NT2/D1 (cell line): ENCODE measurements around the gene TLR5.
A peak's percentile ranks its signal among the peaks of the same experiment; 100 is the strongest.

Experiments
- DNase-seq: peaks from one replicate; pipeline ENCODE4 v3.0.0-alpha.2; 2011; ENCODE audit warnings: low read depth, low spot score
- H3K27me3 ChIP-seq: 2 replicates; pipeline ENCODE4 v1.6.0; 2011; ENCODE audit warnings: mild to moderate bottlenecking; ENCODE audit not compliant: insufficient read length, insufficient read depth
- H3K36me3 ChIP-seq: 2 replicates; pipeline ENCODE4 v1.6.1; 2011; ENCODE audit warnings: mild to moderate bottlenecking, low read length, mixed read lengths; ENCODE audit not compliant: insufficient read depth, insufficient read length
- H3K4me1 ChIP-seq: 2 replicates; pipeline ENCODE4 v1.5.1; 2011; ENCODE audit not compliant: insufficient read depth, insufficient read length
- H3K4me3 ChIP-seq: 2 replicates; pipeline ENCODE4 v1.5.1; 2011; ENCODE audit warnings: low read depth; ENCODE audit not compliant: insufficient read length
- H3K9ac ChIP-seq: 2 replicates; pipeline ENCODE4 v1.6.0; 2011; ENCODE audit warnings: low read depth; ENCODE audit not compliant: insufficient read length
- H3K9me3 ChIP-seq: 2 replicates; pipeline ENCODE4 v1.5.1; 2011; ENCODE audit warnings: mild to moderate bottlenecking, low read length; ENCODE audit not compliant: insufficient read depth
- SUZ12 ChIP-seq: IDR thresholded peaks from 2 replicates; pipeline ENCODE4 v1.6.1; 2011; ENCODE audit not compliant: insufficient read length, insufficient read depth; ENCODE audit errors: extremely low read depth
- YY1 ChIP-seq: IDR thresholded peaks from 2 replicates; pipeline ENCODE4 v1.6.1; 2011; ENCODE audit not compliant: insufficient read length, insufficient read depth
- ZNF274 ChIP-seq: IDR thresholded peaks from 2 replicates; pipeline ENCODE4 v1.6.1; 2011; ENCODE audit warnings: mild to moderate bottlenecking, low read depth, low read length

The TLR5 gene, protein sequence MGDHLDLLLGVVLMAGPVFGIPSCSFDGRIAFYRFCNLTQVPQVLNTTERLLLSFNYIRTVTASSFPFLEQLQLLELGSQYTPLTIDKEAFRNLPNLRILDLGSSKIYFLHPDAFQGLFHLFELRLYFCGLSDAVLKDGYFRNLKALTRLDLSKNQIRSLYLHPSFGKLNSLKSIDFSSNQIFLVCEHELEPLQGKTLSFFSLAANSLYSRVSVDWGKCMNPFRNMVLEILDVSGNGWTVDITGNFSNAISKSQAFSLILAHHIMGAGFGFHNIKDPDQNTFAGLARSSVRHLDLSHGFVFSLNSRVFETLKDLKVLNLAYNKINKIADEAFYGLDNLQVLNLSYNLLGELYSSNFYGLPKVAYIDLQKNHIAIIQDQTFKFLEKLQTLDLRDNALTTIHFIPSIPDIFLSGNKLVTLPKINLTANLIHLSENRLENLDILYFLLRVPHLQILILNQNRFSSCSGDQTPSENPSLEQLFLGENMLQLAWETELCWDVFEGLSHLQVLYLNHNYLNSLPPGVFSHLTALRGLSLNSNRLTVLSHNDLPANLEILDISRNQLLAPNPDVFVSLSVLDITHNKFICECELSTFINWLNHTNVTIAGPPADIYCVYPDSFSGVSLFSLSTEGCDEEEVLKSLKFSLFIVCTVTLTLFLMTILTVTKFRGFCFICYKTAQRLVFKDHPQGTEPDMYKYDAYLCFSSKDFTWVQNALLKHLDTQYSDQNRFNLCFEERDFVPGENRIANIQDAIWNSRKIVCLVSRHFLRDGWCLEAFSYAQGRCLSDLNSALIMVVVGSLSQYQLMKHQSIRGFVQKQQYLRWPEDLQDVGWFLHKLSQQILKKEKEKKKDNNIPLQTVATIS

DNA sequence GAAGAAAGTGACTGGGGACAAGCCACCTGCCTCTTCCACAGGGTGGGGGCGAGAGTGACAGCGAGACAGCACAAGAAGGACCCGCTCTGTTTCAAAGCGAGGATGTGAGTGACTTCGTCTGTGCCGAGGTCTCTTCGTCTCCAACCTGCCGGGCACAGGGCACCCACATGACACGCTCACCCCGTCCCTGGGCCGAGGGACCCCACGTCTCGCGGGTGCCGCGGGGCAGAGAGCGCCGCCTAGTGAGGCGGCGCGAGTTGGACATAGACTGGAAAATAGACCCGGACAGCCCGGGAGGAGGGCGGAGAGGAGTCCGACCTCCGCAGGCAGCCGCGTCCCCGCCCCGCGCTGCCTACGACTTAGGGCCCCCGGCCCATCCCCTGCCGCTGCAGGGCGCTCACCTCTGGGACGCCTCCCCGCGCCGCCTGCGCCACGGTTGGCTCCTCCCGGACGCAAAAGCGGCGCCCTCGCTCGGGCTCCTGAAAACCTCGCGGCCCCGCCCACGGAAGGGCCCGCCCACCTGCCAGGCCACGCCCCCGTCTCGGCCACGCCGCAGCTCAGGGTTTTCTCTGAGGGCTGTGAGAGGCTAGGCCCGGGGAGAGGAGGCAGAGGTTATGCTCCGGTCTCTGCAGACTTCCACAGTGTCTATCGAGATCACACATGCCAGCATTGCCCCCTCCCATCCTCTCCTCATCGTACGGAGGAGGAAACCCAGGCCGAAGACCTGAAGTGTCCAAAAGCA lies at the start of gene TLR5:
Gene TLR5, minus strand, starts transcription at position 454 of the 742 bp plus-strand sequence. CDS start 30,217 bp downstream, outside the sequence.
- TF ChIP-seq ZNF274 (no peak), SUZ12 (no peak), YY1 (no peak)
- DNase-seq: peak; percentile 80
- Histone ChIP-seq H3K4me3 (peak within 1 kb of the TSS; percentile 56), H3K27me3 (peaks cover 14% of the 10 kb centered on the region), H3K36me3 (no peaks in the 10 kb centered on the region), H3K9ac (peak within 1 kb of the TSS; percentile 87), H3K9me3 (no peaks in the 10 kb centered on the region; the same call in 1 of the 2 replicates), H3K4me1 (peaks cover 10% of the 10 kb centered on the region)

DNA sequence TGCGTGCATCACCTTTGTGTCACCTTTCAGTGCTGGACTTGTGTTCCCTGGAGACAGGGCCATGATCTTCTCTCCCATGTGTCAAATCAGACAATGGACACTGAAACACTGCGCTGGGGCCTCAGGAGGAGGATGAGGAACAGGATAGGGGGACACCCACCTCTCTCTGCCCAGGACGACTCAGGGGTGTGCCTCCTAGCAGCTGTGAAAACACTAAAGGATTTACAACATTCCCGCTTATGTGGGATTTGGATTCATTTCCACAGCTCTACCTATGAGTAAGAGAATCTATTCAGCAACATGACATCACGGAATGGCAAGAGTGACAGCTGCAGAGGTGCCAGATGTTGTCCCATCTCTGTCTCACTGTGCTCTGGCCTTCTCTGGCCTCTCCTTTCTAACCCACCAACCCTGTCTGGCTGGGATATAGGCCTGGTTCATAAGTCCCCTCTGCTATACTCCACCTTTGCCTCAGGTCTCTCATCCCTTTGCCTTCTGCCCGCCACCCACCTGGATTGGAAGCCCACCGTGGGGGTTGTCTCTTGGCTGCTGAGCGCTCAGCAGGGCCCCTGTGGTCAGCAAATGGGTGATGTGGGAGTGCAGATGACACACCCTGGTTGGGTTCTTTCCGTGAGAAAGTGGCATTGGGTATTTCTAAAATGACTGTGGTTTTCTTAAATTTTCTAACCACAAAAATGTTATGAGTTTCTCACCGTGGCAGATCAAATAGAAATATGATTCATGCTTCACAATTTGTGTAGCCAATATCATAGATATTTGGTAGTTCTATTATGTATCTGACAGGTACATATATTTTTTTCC lies 47.1 kb upstream of the TLR5 start:
- Histone ChIP-seq H3K36me3 (no peaks in the 10 kb centered on the region), H3K4me3 (no peak overlapping the region), H3K9me3 (no peaks in the 10 kb centered on the region), H3K4me1 (no peaks in the 10 kb centered on the region), H3K9ac (no peak overlapping the region), H3K27me3 (peaks cover 11% of the 10 kb centered on the region)
- DNase-seq: no peak
- TF ChIP-seq YY1 (no peak), SUZ12 (no peak), ZNF274 (no peak)

- no peak overlapping the region for H3K9ac ChIP-seq
- no peaks in the 10 kb centered on the region for H3K9me3 ChIP-seq
- H3K36me3 ChIP-seq: no peaks in the 10 kb centered on the region
- TF ChIP-seq ZNF274 (no peak), YY1 (no peak), SUZ12 (no peak)
- peaks cover 11% of the 10 kb centered on the region for H3K27me3 ChIP-seq
- H3K4me3 ChIP-seq: no peak overlapping the region
- H3K4me1 ChIP-seq: no peaks in the 10 kb centered on the region
- no peak for DNase-seq
Observed at GRCh38 chr1:223189525-223189902, 46.5 kb upstream of the TLR5 start.

- Histone ChIP-seq H3K4me3 (no peak overlapping the region), H3K9me3 (no peaks in the 10 kb centered on the region), H3K27me3 (peaks cover 11% of the 10 kb centered on the region), H3K36me3 (no peaks in the 10 kb centered on the region), H3K4me1 (no peaks in the 10 kb centered on the region), H3K9ac (no peak overlapping the region)
- TF ChIP-seq YY1: no peak
- no peak for TF ChIP-seq SUZ12
- no peak for TF ChIP-seq ZNF274
- DNase-seq: no peak
Observed at GRCh38 chr1:223188618-223189356, 45.7 kb upstream of the TLR5 start.

- Histone ChIP-seq H3K4me1 (no peaks in the 10 kb centered on the region), H3K27me3 (peaks cover 11% of the 10 kb centered on the region), H3K9ac (no peak overlapping the region), H3K4me3 (no peak overlapping the region), H3K9me3 (no peaks in the 10 kb centered on the region), H3K36me3 (no peaks in the 10 kb centered on the region)
- DNase-seq: no peak
- TF ChIP-seq YY1 (no peak), SUZ12 (no peak), ZNF274 (no peak)
Observed at GRCh38 chr1:223186800-223187199, 43.8 kb upstream of the TLR5 start.
